ENCODE measurements around the gene FRK.
"Not testable (repeated sequence)": the region's sequence is repeated elsewhere in the genome, so short reads cannot be mapped to it uniquely, and the experiment has no call there.

Gene FRK

DNA sequence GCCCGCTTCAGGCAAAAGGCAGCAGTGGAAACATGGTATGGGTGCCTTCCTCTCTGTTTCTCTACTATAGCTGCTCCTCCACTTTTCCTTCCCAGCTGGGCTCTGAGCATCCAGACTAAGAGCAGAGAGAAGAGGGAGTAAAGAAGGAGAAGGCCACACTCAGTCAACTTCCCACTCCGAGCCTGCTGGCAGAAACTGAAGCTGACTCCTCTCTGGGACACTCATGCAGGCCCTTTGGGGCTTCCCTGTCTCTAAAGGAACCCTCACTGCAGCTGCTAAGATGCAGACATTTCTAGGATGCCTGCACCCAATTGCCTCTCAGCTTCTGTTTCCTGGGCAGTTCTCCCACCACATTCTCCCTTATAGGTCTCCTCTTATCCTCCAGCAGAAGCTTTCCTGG is 88.9 kb downstream of the FRK start:
- H3K27me3 ChIP-seq (ENCODE audit: control insufficient read depth in 1 of 2, insufficient read depth in 1 of 2, low read length in 2 of 2): no peaks in the 10 kb centered on the region
- no peak overlapping the region for H3K27ac ChIP-seq (ENCODE audit: low read length, poor library complexity, severe bottlenecking)
- no peak overlapping the region for H2BK12ac ChIP-seq (ENCODE audit: low read length in 2 of 2)
- no peak overlapping the region for H3K9ac ChIP-seq (ENCODE audit: low read length)
- H2BK120ac ChIP-seq (ENCODE audit: low read depth, low read length): no peak overlapping the region
- no peak overlapping the region for H3K4me3 ChIP-seq (ENCODE audit: insufficient read depth in 1 of 2, low read depth in 1 of 2, low read length in 2 of 2)
- no peak overlapping the region for H3K14ac ChIP-seq (ENCODE audit: low read length in 2 of 2)
- H3K79me1 ChIP-seq (replicated peaks; ENCODE audit: low read length, poor library complexity, severe bottlenecking): peaks cover 19% of the 10 kb centered on the region
- H3K4me2 ChIP-seq (ENCODE audit: low read length, poor library complexity, severe bottlenecking): no peak overlapping the region
- H3K18ac ChIP-seq (ENCODE audit: low read depth in 1 of 2, low read length in 2 of 2): no peak overlapping the region
- no peaks in the 10 kb centered on the region for H3K9me3 ChIP-seq (ENCODE audit: control insufficient read depth, low read length)
- no peak overlapping the region for H3K4ac ChIP-seq (ENCODE audit: low read depth in 1 of 2, low read length in 2 of 2)
- no peak overlapping the region for H2BK15ac ChIP-seq (ENCODE audit: low read depth, poor library complexity, severe bottlenecking)
- no peak overlapping the region for H4K91ac ChIP-seq (ENCODE audit: low read length)
- no peaks in the 10 kb centered on the region for H3K36me3 ChIP-seq (ENCODE audit: control insufficient read depth in 1 of 2, insufficient read depth in 2 of 2, low read depth in 1 of 2, low read length in 2 of 2)
- H2AK5ac ChIP-seq (ENCODE audit: low read length, severe bottlenecking): no peak overlapping the region
- no peak overlapping the region for H2BK5ac ChIP-seq (ENCODE audit: low read depth, low read length, poor library complexity, severe bottlenecking)
- 76% methylated on average over 2 of the region's 2 CpGs for WGBS
- no peak overlapping the region for H3K23ac ChIP-seq (ENCODE audit: low read length in 2 of 2)
- no peak for DNase-seq
- no peak overlapping the region for H4K8ac ChIP-seq (ENCODE audit: low read length)
- peaks cover 6% of the 10 kb centered on the region for H3K4me1 ChIP-seq (ENCODE audit: control insufficient read depth, insufficient read depth, low read depth, low read length)
- H2AFZ ChIP-seq (ENCODE audit: low read depth, low read length): no peak overlapping the region

GRCh38 chr6:115969930-115970273 is 90.8 kb downstream of the FRK start:
- Histone ChIP-seq H3K9me3 (ENCODE audit: control insufficient read depth, low read length) (no peaks in the 10 kb centered on the region), H3K4me3 (ENCODE audit: insufficient read depth in 1 of 2, low read depth in 1 of 2, low read length in 2 of 2) (peak overlapping the region in 1 of 2 experiments; percentile 10), H4K8ac (ENCODE audit: low read length) (no peak overlapping the region), H2BK120ac (ENCODE audit: low read depth, low read length) (no peak overlapping the region), H3K79me1 (replicated peaks; ENCODE audit: low read length, poor library complexity, severe bottlenecking) (peaks cover 22% of the 10 kb centered on the region), H3K27ac (ENCODE audit: low read length, poor library complexity, severe bottlenecking) (peak overlapping the region; percentile 67), H2BK5ac (ENCODE audit: low read depth, low read length, poor library complexity, severe bottlenecking) (no peak overlapping the region), H3K4ac (ENCODE audit: low read depth in 1 of 2, low read length in 2 of 2) (no peak overlapping the region), H3K14ac (ENCODE audit: low read length in 2 of 2) (no peak overlapping the region), H4K91ac (ENCODE audit: low read length) (no peak overlapping the region), H3K18ac (ENCODE audit: low read depth in 1 of 2, low read length in 2 of 2) (no peak overlapping the region), H2BK15ac (ENCODE audit: low read depth, poor library complexity, severe bottlenecking) (no peak overlapping the region), H3K36me3 (ENCODE audit: control insufficient read depth in 1 of 2, insufficient read depth in 2 of 2, low read depth in 1 of 2, low read length in 2 of 2) (peaks cover 0 to 2% of the 10 kb centered on the region in 2 experiments), H3K9ac (ENCODE audit: low read length) (no peak overlapping the region), H2BK12ac (ENCODE audit: low read length in 2 of 2) (no peak overlapping the region), H3K23ac (ENCODE audit: low read length in 2 of 2) (no peak overlapping the region), H3K4me1 (ENCODE audit: control insufficient read depth, insufficient read depth, low read depth, low read length) (peaks cover 8% of the 10 kb centered on the region), H3K27me3 (ENCODE audit: control insufficient read depth in 1 of 2, insufficient read depth in 1 of 2, low read length in 2 of 2) (no peaks in the 10 kb centered on the region), H2AK5ac (ENCODE audit: low read length, severe bottlenecking) (no peak overlapping the region), H2AFZ (ENCODE audit: low read depth, low read length) (no peak overlapping the region), H3K4me2 (ENCODE audit: low read length, poor library complexity, severe bottlenecking) (no peak overlapping the region)
- peak; percentile 14 for DNase-seq

- H4K8ac ChIP-seq (ENCODE audit: low read length): no peak overlapping the region
- WGBS: 91% methylated on average over 7 of the region's 7 CpGs
- peaks cover 0 to 2% of the 10 kb centered on the region in 2 experiments for H3K36me3 ChIP-seq (ENCODE audit: control insufficient read depth in 1 of 2, insufficient read depth in 2 of 2, low read depth in 1 of 2, low read length in 2 of 2)
- H3K18ac ChIP-seq (ENCODE audit: low read depth in 1 of 2, low read length in 2 of 2): no peak overlapping the region
- no peak overlapping the region for H2AFZ ChIP-seq (ENCODE audit: low read depth, low read length)
- H3K14ac ChIP-seq (ENCODE audit: low read length in 2 of 2): no peak overlapping the region
- H3K9ac ChIP-seq (ENCODE audit: low read length): peak overlapping the region; percentile 51
- H2BK15ac ChIP-seq (ENCODE audit: low read depth, poor library complexity, severe bottlenecking): no peak overlapping the region
- DNase-seq: peak; percentile 4
- no peaks in the 10 kb centered on the region for H3K9me3 ChIP-seq (ENCODE audit: control insufficient read depth, low read length)
- H3K27ac ChIP-seq (ENCODE audit: low read length, poor library complexity, severe bottlenecking): peak overlapping the region; percentile 67
- no peak overlapping the region for H3K4ac ChIP-seq (ENCODE audit: low read depth in 1 of 2, low read length in 2 of 2)
- peaks cover 8% of the 10 kb centered on the region for H3K4me1 ChIP-seq (ENCODE audit: control insufficient read depth, insufficient read depth, low read depth, low read length)
- no peak overlapping the region for H2BK120ac ChIP-seq (ENCODE audit: low read depth, low read length)
- peak overlapping the region; percentile 23 for H2AK5ac ChIP-seq (ENCODE audit: low read length, severe bottlenecking)
- no peak overlapping the region for H3K23ac ChIP-seq (ENCODE audit: low read length in 2 of 2)
- H4K91ac ChIP-seq (ENCODE audit: low read length): no peak overlapping the region
- no peak overlapping the region for H2BK5ac ChIP-seq (ENCODE audit: low read depth, low read length, poor library complexity, severe bottlenecking)
- H2BK12ac ChIP-seq (ENCODE audit: low read length in 2 of 2): no peak overlapping the region
- H3K4me2 ChIP-seq (ENCODE audit: low read length, poor library complexity, severe bottlenecking): no peak overlapping the region
- peaks cover 22% of the 10 kb centered on the region for H3K79me1 ChIP-seq (replicated peaks; ENCODE audit: low read length, poor library complexity, severe bottlenecking)
- peak overlapping the region in 1 of 2 experiments; percentile 10 for H3K4me3 ChIP-seq (ENCODE audit: insufficient read depth in 1 of 2, low read depth in 1 of 2, low read length in 2 of 2)
- H3K27me3 ChIP-seq (ENCODE audit: control insufficient read depth in 1 of 2, insufficient read depth in 1 of 2, low read length in 2 of 2): no peaks in the 10 kb centered on the region
Measured at GRCh38 chr6:115969207-115969929, 91.3 kb downstream of the FRK start.

DNA sequence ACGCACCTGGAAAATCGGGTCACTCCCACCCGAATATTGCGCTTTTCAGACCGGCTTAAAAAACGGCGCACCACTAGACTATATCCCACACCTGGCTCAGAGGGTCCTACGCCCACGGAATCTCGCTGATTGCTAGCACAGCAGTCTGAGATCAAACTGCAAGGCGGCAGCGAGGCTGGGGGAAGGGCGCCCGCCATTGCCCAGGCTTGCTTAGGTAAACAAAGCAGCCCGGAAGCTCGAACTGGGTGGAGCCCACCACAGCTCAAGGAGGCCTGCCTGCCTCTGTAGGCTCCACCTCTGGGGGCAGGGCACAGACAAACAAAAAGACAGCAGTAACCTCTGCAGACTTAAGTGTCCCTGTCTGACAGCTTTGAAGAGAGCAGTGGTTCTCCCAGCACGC is 100.4 kb downstream of the FRK start:
- not testable (repeated sequence) for H3K4me2 ChIP-seq (ENCODE audit: low read length, poor library complexity, severe bottlenecking); DNase-seq; H3K14ac ChIP-seq (ENCODE audit: low read length in 2 of 2); H3K4ac ChIP-seq (ENCODE audit: low read depth in 1 of 2, low read length in 2 of 2); H3K27ac ChIP-seq (ENCODE audit: low read length, poor library complexity, severe bottlenecking); H2BK15ac ChIP-seq (ENCODE audit: low read depth, poor library complexity, severe bottlenecking); H3K79me1 ChIP-seq (replicated peaks; ENCODE audit: low read length, poor library complexity, severe bottlenecking); H3K23ac ChIP-seq (ENCODE audit: low read length in 2 of 2); H3K18ac ChIP-seq (ENCODE audit: low read depth in 1 of 2, low read length in 2 of 2); H4K8ac ChIP-seq (ENCODE audit: low read length); H3K4me3 ChIP-seq (ENCODE audit: insufficient read depth in 1 of 2, low read depth in 1 of 2, low read length in 2 of 2); H2AK5ac ChIP-seq (ENCODE audit: low read length, severe bottlenecking); H4K91ac ChIP-seq (ENCODE audit: low read length); H3K36me3 ChIP-seq (ENCODE audit: control insufficient read depth in 1 of 2, insufficient read depth in 2 of 2, low read depth in 1 of 2, low read length in 2 of 2); H3K4me1 ChIP-seq (ENCODE audit: control insufficient read depth, insufficient read depth, low read depth, low read length); H3K9me3 ChIP-seq (ENCODE audit: control insufficient read depth, low read length); H2BK120ac ChIP-seq (ENCODE audit: low read depth, low read length); H3K9ac ChIP-seq (ENCODE audit: low read length); H2BK12ac ChIP-seq (ENCODE audit: low read length in 2 of 2); H3K27me3 ChIP-seq (ENCODE audit: control insufficient read depth in 1 of 2, insufficient read depth in 1 of 2, low read length in 2 of 2); H2AFZ ChIP-seq (ENCODE audit: low read depth, low read length); H2BK5ac ChIP-seq (ENCODE audit: low read depth, low read length, poor library complexity, severe bottlenecking)
- WGBS: no CpG with 5 or more reads among the region's 17 CpGs
